ENCODE measurements around the gene KLK6.

KLK6 gene

DNA sequence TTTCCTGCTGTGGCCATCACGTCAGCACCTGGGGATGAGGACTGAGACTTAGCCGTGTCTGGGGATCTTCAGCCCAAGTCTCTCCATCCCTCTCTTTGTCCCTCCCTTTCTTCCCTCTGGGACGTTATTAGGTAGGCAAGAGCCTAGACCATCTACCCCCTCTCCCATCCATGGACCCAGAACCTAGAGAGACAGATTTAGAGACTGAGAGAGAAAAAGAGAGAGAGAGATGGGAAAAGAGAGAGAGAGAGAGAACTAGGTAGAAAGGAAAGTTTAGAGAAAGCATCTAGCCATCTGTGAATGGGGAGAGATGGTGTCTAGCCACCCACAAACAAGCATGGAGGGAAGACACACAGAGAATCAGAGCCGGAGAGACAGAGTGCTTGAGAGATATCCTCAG is 58.7 kb downstream of the KLK6 start:
- DNase-seq (ENCODE audit: low read depth): no peak

GRCh38 chr19:50909240-50910070 is 59.9 kb downstream of the KLK6 start:
- peak; percentile 22 for DNase-seq (ENCODE audit: low read depth)
